ENCODE data around the gene PLEKHJ1. TPM values are rescaled to one million over a fixed set of nuclear protein-coding genes. Genes with fewer than 3 reads are reported as not detected.

PLEKHJ1 gene
- total and polyA plus RNA-seq, 2 of the 8 experiments (the other 6 are each of a cell fraction or from before 2014, with no cell fraction given) = 135 to 187 TPM

GRCh38 chr19:2277138-2277537 lies 41.0 kb upstream of the PLEKHJ1 start:
- Histone ChIP-seq H3K27me3 (replicated peaks in 1 of 4; ENCODE audit: control insufficient read depth in 3 of 4, extremely low read depth in 1 of 4, insufficient read depth in 3 of 4, low read length in 3 of 4) (peaks cover 0 to 6% (median 4%) of the 10 kb centered on the region in 4 experiments; a peak in 5 of 7 replicates), H3K36me3 (ENCODE audit: control insufficient read depth in 2 of 4, insufficient read depth in 4 of 4, low read length in 3 of 4) (peaks cover 2 to 12% (median 6%) of the 10 kb centered on the region in 4 experiments; a peak in 4 of 8 replicates), H3K9ac (replicated peaks in 1 of 4; ENCODE audit: extremely low read depth in 1 of 4, low read depth in 3 of 4, low read length in 3 of 4) (no peak overlapping the region), H4K8ac (ENCODE audit: extremely low read depth, insufficient read depth, low read length) (no peak overlapping the region), H3K4ac (replicated peaks; ENCODE audit: insufficient read length, low read depth, low read length) (no peak overlapping the region), H4K20me1 (replicated peaks in 1 of 2; ENCODE audit: control insufficient read depth in 1 of 2, insufficient read depth in 2 of 2, low read length in 2 of 2) (peaks cover 9 to 15% of the 10 kb centered on the region in 2 experiments), H3K9me3 (ENCODE audit: insufficient read depth in 2 of 2, low read depth in 1 of 2, low read length in 1 of 2) (no peaks in the 10 kb centered on the region), H3K18ac (ENCODE audit: extremely low read depth, low read length) (no peak overlapping the region), H2AFZ (ENCODE audit: low read length) (no peak overlapping the region), H2BK12ac (ENCODE audit: low read depth, low read length) (no peak overlapping the region), H2BK15ac (ENCODE audit: low read length) (no peak overlapping the region), H3K4me3 (ENCODE audit: extremely low read depth in 1 of 4, insufficient read depth in 2 of 4, low read depth in 3 of 4, low read length in 4 of 4) (no peak overlapping the region), H2BK120ac (replicated peaks; ENCODE audit: low read depth, low read length) (no peak overlapping the region), H4K91ac (replicated peaks; ENCODE audit: insufficient read length, low read length) (no peak overlapping the region), H3K27ac (ENCODE audit: low read depth, low read length) (no peak overlapping the region), H3K23ac (ENCODE audit: insufficient read length) (no peak overlapping the region), H3K56ac (replicated peaks; ENCODE audit: insufficient read length, low read depth, low read length) (no peak overlapping the region), H3K79me2 (ENCODE audit: control insufficient read depth in 1 of 2, insufficient read depth in 2 of 2, low read length in 2 of 2) (peaks cover 0 to 13% of the 10 kb centered on the region in 2 experiments; a peak in 2 of 4 replicates), H3K14ac (ENCODE audit: insufficient read length) (no peak overlapping the region), H3K4me2 (ENCODE audit: insufficient read depth in 1 of 2, low read depth in 2 of 2, low read length in 2 of 2) (no peak overlapping the region), H2BK5ac (ENCODE audit: low read depth, low read length) (no peak overlapping the region), H4K5ac (ENCODE audit: insufficient read length, low read depth, low read length) (no peak overlapping the region), H2AK5ac (ENCODE audit: low read depth, low read length) (no peak overlapping the region), H3K4me1 (replicated peaks in 1 of 4; ENCODE audit: control insufficient read depth in 3 of 4, insufficient read depth in 4 of 4, low read length in 3 of 4) (peaks cover 0 to 12% (median 2%) of the 10 kb centered on the region in 4 experiments; a peak in 4 of 7 replicates), H3K23me2 (ENCODE audit: low read depth, low read length) (peaks cover 3% of the 10 kb centered on the region; the same call in 1 of the 2 replicates), H3K79me1 (ENCODE audit: low read depth, low read length) (peaks cover 3% of the 10 kb centered on the region; the same call in 1 of the 2 replicates), H2BK20ac (ENCODE audit: low read length) (no peak overlapping the region)
- DNase-seq (ENCODE audit: low read depth in 1 of 2, low spot score in 2 of 2) (no peak), FAIRE-seq (no peak)
- ChIA-PET POLR2A (ENCODE audit: partially characterized antibody) (interaction anchor here (0.6 to 23.4 kb wide), 11 partner anchors 9 to 104 kb away, joined by 3 to 330 read pairs (median 4); partner anchors contain the start of genes AMH, JSRP1 and PLEKHJ1), CTCF (ENCODE audit: partially characterized antibody) (interaction anchor here (0.7 to 6.2 kb wide), 10 partner anchors 10 to 257 kb away, joined by 3 to 106 read pairs (median 6); partner anchors contain the start of gene JSRP1)
- TF ChIP-seq TBP (IDR thresholded peaks at IDR 0.05; ENCODE audit: low read depth, low read length) = no peak
- TF ChIP-seq JUND (IDR thresholded peaks at IDR 0.05; ENCODE audit: low read length) = no peak
- no peak for TF ChIP-seq SP1 (IDR thresholded peaks at IDR 0.05; ENCODE audit: low read depth, low read length)
- TF ChIP-seq RXRA (IDR thresholded peaks at IDR 0.05; ENCODE audit: insufficient read depth, low read depth, low read length) = no peak
- no peak for TF ChIP-seq SIN3A (conservative IDR thresholded peaks at IDR 0.05 in 1 of 2, IDR thresholded peaks at IDR 0.05 in 1 of 2; ENCODE audit: low read depth in 1 of 2, low read length in 2 of 2)
- no peak for TF ChIP-seq HDAC6 (IDR thresholded peaks at IDR 0.05; ENCODE audit: low read depth, low read length)
- TF ChIP-seq KDM4A (IDR thresholded peaks at IDR 0.05; ENCODE audit: low read depth, low read length, severe bottlenecking) = no peak
- TF ChIP-seq SRF (IDR thresholded peaks at IDR 0.05; ENCODE audit: low read depth, low read length) = no peak
- no peak for TF ChIP-seq SIX5 (IDR thresholded peaks at IDR 0.05; ENCODE audit: low read depth, low read length)
- no peak for TF ChIP-seq CHD1 (IDR thresholded peaks at IDR 0.05; ENCODE audit: low read depth, low read length)
- no peak for TF ChIP-seq RFX5 (IDR thresholded peaks at IDR 0.05; ENCODE audit: borderline replicate concordance, low read depth, low read length)
- no peak for TF ChIP-seq PHF8 (conservative IDR thresholded peaks at IDR 0.05; ENCODE audit: low read depth, low read length)
- TF ChIP-seq TAF1 (IDR thresholded peaks at IDR 0.05; ENCODE audit: low read depth, low read length) = no peak
- WGBS, 2 experiments (ENCODE audit: extremely low coverage in 1 of 2, insufficient coverage in 1 of 2, insufficient read length in 1 of 2, insufficient replicate concordance in 2 of 2, low coverage in 1 of 2, low lambda C conversion rate in 2 of 2, missing lambda C conversion rate in 1 of 2) = 92% methylated on average over 9 of the region's 9 CpGs; no CpG with 5 or more reads in 1 of the 2 experiments
